Kidney tubule cell (primary cell): ENCODE results near the gene CTXND2.
"Not testable (repeated sequence)": the region's sequence is repeated elsewhere in the genome, so short reads cannot be mapped to it uniquely, and the experiment has no call there.

Experiments used
- DNase-seq: peaks from one replicate; pipeline ENCODE4 v3.0.0-alpha.2; 2018; ENCODE audit warnings: low spot score

The CTXND2 gene

DNA sequence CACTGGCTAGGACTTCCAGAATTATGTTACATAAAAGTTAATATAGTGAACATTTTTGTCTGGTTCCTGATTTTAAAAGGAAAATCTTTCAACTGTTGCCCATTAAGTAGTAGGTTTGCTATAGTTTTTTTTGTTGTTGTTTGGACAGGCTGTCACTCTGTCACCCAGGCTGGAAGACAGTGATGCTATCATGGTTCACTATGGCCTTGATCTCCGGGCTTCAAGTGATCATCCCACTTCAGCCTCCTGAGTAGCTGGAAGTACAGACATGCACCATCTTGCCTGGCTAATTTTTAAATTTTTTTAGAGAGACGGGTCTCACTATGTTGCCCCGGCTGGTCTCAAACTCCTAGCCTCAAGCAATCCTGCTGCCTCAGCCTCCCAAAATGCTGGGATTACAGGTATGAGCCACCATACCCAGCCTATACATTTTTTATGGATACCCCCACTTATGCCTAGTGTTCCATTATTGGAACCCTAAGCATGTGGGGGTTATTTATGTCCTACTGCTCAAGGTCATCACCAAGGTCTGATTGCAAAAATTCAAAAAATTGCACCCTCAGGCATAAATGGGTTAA, 6.5 kb downstream of the CTXND2 start:
- DNase-seq, result no peak

DNA sequence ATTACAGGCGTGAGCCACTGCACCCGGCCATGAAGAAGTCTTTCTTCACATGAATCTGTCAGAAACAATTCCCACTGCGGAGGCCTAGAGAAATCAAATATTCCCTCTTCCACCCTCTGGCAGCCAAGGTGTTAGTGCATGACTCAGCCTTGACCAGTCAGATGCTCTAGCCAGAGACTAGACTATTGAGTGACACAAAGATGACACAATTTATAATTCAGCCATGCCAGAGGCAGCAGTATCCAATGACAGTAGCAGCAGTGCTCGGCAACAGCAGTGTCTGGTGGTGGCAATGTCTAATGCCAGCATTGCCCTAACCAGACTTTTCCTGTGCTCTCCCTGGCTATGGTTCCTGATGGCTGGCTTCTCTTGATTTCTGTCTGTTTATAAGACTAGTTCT, 8.7 kb downstream of the CTXND2 start:
- peak; percentile 89 for DNase-seq

DNA sequence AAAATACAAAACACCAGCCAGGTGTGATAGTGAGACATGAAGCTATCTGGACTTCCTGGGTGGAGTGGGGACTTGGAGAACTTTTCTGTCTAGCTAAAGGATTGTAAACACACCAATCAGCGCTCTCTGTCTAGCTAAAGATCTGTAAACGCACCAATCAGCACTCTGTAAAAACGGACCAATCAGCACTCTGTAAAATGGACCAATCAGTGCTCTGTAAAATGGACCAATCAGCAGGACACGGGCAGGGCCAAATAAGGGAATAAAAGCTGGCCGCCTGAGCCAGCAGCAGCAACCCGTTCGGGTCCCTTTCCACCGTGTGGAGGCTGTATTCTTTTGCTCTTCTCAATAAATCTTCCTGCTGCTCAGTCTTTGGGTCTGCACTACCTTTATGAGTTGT, 12.9 kb downstream of the CTXND2 start:
- DNase-seq, result not testable (repeated sequence)

DNA sequence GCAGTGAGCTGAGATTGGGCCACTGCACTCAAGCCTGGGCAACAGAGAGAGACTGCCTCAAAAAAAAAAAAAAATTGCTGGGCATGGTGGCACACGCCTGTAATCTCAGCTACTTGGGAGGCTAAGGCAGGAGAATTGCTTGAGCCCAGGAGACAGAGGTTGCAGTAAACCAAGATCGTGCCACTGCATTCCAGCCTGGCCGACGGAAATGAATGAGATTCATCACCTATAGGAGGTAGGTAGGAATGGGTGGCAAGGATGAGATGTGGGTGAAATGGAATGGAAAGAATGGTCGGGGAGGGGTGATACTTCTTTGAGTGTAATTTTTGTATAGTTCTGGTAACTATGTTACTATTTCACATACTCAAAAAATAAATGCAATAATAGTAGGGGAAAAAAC, 15.4 kb downstream of the CTXND2 start:
- DNase-seq, result no peak

DNA sequence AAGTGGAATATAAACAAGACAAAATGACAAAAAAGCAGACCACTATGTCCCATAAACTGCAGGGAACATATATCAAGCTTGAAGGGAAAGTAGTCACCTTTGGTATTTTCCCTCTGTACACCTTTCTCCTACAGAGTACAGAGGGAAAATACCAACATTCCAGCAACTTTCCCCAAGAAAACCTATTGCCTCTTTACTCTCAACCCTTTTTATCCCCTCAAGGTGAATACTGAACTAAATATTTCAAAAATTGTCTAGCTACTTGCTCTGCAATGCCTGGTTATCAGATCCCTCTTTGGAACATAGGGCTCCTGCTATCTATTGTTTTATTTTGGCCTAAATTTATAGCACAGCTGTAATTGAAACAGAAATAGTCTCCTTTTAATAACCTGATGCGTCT, 15.8 kb downstream of the CTXND2 start:
- DNase-seq, result no peak

DNA sequence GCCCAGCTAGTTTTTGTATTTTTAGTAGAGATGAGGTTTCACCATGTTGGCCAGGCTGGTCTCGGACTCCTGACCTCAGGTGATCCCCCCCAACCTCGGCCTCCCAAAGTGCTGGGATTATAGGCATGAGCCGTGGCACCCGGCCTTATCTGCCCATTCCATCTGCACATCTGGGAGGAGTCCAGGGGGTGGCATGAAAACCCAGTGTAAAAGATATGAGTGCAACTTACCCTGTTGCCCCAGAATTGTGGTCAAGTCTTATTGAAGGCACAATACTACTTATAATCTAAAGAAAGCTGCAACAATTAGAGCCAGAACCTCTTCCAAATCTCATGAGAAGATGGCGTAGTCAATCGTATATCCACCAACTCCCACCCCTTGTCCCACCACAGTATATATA, 18.4 kb downstream of the CTXND2 start:
- DNase-seq, result no peak

DNA sequence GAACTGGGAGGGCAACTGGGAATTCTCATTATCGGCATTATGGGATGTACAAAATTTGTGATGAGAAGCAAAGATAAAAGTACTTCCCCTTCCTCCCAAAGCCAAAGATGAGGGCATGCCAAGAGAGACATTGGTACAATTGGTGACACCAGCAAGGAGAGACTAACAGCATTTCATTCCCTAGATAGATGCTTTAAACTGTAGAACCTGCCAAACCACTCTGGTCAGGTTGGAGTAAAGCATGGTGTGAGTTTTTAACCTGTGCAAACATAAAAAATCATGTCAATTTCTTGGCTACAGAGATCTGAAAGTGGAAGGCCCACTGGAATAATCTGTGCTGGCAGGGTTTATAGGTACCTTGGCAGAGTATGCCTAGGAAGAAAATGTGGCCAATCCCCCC, 19.4 kb downstream of the CTXND2 start:
- no peak for DNase-seq

DNA sequence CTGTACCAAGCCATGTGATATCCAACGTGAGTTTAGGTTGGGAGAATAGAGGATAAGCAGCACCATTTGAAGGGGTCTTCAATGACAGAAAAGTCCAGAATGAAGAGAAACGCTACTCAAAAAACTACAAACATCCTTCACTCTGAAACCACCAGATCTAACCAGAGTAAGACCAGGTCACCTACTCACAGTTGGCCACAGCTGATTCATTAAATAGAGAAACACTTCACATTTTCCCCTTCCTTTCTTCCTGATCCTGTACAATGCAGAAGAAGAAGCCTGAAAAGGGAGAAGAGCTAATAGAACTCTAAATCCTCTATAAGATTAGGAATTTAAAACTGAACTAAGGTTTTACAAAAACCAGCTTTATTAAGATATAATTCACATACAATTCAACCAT, 19.9 kb downstream of the CTXND2 start:
- no peak for DNase-seq

DNA sequence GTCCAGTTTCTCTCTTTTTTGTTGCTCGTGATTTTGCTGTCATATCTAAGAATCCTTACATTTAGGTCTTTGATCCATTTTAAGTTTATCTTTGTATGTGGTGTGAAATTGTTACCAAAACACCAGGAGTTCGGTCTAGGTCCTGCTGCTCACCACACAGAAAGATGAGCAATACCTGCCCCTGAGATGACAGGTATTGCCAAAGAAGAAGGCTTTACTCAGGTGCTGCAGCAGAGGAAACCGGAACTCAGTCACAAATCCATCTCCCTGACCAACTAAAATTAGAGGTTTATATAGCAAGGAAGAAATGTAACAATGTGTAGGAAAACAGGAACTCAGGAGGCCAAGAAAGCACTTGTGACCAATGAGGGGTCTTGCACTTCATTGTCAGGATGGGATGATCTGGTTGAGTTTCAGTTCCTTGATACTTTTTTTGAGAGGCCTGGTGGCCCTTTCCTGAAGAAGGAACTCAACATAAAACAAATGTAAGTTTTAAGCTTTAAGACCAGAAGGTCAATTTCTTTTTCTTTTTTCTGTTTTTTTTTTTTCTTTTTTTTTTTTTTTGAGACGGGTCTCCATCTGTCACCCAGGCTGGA, 22.7 kb downstream of the CTXND2 start:
- DNase-seq, result no peak

DNA sequence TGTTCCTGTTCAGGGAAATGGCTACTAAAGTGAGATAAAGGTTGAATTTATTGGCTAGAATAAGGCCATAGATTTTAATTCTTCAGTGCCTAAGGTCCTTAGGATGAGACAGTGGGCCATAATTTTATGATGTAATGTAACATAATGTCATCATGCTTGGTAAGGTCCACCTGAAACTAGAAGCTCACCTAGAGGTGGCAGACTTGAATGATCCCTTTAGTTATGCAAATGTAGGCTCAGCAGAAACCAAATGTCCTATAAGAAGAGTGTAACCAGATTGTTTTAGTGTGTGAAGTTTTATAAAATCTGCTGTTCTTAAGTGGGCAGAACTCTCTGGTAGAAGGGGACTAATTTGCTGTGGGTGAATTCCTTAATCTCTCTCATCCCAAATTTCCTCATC, 25.7 kb downstream of the CTXND2 start:
- DNase-seq, result no peak

DNA sequence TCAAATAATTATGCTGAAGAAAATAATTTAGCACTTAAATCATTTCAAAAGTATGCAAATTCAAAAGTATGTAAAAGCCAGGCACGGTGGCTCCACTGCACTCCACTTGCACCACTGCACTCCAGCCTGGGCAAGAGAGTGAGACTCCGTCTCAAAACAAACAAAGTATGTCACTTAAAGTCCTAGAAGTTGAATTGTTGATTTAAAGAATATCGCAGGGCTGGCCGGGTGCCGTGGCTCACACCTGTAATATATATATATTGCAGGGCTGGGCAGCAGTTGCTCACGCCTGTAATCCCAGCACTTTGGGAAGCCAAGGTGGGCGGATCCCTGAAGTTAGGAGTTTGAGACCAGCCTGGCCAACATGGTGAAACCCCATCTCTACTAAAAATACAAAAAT, 30.5 kb downstream of the CTXND2 start:
- no peak for DNase-seq

DNA sequence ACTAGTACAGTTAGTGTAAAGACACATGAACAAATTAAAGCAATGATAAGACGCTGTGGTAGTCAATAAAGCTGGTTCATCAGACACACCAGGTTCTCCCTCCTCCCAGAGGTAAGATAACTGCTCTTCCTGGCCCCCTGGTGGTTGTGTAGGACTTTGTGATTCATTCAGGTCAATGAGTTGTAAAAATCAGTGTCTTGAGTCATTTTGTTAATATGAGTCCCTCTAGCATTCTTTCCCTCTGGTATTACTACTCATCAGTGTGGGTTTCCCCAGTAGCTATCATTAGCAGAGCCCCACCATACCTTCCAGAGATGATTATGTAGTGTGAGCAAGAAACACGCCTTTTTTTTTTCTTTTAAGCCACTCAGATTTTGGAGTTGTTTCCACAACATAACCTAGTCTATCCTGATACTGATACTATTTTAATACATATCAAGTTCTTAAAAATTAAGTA, 35.6 kb downstream of the CTXND2 start:
- DNase-seq, result peak; percentile 95

DNA sequence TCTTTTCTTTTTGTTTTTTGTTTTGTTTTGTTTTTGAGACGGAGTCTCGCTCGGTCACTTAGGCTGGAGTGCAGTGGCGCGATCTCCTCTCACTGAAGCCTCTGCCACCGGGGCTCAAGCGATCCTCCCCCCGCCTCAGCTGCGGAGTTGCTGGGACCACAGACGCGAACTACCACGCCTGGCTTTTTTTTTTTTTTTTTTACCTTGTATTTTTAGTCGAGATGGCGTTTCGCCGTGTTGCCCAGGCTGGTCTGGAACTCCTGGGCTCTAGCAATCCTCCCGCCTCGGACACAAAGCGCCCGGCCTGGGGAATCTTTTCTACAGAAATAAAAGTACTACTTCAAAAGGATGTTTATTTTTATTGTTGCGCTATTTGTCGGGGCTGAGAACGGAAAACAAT, 38.1 kb downstream of the CTXND2 start:
- no peak for DNase-seq

DNA sequence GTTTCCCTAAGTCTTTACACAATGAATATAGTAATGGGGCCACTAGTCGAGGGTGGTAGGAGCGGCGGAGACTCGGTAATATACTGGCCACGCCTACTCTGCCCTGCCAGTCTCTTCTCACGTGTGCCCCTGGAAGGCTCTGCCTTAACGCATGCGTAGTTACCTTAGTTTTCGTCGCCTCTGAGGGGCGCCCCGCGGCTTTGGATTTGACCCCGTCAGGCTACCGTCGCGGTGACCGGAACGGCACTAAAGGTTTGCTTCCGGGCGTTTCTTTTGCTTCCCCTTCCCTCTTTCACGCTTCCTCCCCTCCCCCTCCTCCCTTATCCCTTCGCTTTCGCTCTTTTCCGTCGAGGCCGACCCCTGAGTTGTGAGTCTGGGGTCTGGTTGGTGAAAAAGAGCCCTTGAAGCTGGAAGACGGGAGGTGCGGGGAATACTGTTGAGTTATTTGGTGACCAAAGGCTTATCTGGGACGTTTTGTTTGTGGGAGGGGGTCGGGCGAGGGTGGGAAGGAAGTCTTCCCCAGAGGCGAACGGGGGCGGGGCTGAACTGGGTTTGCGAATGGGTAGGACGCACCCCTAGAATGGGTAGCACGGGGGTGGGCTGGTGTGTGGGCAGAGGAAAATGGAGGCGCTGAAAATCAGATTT, 39.3 kb downstream of the CTXND2 start, which contains the start of gene SETDB1:
TSS of gene SETDB1 (plus strand) at position 267 of the 645 bp plus-strand sequence. CDS start 1,352 bp downstream, outside the sequence.
- DNase-seq, result peak; percentile 98

DNA sequence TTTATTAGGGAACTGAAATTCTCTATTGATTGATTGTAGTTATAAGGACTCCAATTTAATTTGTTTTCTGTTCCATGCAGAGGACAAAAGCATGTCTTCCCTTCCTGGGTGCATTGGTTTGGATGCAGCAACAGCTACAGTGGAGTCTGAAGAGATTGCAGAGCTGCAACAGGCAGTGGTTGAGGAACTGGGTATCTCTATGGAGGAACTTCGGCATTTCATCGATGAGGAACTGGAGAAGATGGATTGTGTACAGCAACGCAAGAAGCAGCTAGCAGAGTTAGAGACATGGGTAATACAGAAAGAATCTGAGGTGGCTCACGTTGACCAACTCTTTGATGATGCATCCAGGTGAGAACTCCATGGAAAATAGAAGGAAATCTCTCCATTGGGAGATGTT, 40.7 kb downstream of the CTXND2 start:
- no peak for DNase-seq

DNA sequence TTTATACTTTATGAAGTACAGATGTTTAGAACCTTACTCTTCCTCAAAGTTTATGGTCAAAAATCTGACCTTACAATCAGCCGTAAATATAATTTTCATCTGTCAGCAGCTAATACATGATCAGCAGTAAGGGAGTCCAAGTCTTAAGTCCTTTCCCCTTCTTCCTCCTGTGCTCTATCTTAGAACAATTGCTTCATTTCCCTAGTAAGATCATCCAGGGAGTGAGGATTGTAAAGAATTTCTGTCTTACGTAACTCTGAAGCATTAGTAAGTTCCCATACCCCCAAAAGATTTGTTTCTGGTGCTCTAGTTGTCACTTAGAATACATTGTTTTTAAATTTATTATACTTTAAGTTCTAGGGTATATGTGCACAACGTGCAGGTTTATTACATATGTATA, 41.4 kb downstream of the CTXND2 start:
- no peak for DNase-seq

DNA sequence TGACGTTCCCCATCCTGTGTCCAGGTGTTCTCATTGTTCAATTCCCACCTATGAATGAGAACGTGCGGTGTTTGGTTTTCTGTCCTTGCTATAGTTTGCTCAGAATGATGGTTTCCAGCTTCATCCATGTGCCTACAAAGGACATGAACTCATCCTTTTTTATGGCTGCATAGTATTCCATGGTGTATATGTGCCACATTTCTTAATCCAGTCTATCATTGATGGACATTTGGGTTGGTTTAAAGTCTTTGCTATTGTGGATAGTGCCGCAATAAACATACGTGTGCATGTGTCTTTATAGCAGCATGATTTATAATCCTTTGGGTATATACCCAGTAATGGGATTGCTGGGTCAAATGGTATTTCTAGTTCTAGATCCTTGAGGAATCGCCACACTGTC, 41.8 kb downstream of the CTXND2 start:
- not testable (repeated sequence) for DNase-seq

DNA sequence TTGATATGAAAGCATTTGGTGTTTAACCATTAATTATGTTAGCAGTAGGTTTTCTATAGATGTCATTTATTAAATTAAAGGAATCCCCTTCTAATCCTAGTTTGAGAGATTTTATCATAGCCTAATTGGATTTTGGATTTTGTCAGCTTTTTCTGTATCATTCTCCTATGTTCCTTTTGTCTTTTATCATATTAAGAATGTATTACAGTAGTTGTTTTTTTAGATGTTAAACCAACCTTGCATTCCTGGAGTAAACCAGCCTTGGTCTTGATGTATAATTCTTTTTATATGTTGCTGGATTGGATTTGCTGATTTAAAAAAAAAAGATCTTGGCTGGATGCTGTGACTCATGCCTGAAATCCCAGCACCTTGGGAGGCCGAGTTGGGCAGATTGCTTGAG, 44.8 kb downstream of the CTXND2 start:
- DNase-seq, result peak; percentile 10

DNA sequence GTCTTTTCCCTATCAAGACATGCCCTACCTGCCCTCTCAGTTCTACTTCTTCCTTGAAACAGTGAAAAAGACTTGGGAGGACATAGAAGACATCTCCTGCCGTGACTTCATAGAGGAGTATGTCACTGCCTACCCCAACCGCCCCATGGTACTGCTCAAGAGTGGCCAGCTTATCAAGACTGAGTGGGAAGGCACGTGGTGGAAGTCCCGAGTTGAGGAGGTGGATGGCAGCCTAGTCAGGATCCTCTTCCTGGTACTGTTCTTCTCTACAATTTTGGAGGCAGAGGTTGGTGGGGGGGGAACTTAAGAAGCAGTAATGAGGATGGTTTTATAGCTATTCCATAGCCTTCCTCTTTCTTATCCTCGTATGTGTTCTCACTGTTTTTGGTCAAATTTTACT, 57.9 kb downstream of the CTXND2 start:
- no peak for DNase-seq

DNA sequence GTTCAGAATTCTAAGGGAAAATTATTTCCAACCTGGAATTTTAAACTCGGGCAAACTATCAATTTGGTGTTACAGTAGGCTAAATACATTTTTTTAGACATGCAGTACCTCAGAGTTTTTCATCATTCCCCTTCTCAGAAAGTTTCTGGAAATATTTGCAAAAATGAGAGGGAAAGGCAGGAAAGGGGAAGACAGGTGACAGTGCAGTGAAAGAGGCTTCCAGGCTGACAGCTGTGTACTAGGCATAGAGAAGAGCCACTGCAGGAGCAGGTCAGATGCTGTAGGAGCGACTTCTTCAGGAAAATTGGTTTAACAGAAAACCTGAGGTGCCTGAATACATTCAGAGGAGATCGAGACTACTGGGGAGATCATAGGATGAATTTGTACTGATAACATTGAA, 67.8 kb downstream of the CTXND2 start:
- no peak for DNase-seq

DNA sequence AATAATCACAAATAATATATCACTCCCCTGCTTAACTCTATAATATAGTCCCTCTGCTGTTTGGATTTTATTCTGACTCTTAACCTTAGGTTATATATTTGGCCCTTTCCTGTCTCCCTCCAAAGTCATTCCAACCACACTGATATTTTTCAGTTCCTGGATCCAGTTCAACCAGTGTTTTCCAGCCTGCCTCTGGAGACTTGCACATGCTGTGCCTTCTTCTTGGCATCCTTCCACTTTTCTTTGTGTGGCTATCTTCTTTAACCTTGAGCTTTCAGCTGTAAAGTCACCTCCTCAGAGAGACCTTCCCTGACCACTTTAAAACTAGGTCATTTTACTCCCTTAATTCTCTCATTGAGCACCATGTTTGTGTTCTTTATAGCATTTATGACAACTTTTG, 68.3 kb downstream of the CTXND2 start:
- DNase-seq, result no peak

DNA sequence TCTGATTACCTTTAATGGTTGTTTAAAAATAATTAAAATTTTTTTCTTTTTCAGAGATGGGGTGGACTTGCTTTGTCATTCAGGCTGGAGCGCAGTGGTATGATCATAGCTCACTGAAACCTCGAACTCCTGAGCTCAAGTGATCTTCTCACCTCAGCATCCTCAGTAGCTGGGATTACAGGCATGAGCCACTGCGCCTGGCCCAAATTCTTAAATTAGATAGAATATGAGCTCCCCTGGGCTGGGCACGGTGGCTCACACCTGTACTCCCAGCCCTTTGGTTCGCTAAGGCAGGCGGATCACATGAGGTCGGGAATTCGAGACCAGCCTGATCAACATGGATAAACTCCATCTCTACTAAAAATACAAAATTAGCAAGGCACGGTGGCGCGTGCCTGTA, 70.7 kb downstream of the CTXND2 start:
- no peak for DNase-seq

DNA sequence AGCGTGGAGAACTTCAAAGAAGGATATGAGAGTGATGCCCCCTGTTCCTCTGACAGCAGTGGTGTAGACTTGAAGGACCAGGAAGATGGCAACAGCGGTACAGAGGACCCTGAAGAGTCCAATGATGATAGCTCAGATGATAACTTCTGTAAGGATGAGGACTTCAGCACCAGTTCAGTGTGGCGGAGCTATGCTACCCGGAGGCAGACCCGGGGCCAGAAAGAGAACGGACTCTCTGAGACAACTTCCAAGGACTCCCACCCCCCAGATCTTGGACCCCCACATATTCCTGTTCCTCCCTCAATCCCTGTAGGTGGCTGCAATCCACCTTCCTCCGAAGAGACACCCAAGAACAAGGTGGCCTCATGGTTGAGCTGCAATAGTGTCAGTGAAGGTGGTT, 73.7 kb downstream of the CTXND2 start:
- DNase-seq, result no peak

DNA sequence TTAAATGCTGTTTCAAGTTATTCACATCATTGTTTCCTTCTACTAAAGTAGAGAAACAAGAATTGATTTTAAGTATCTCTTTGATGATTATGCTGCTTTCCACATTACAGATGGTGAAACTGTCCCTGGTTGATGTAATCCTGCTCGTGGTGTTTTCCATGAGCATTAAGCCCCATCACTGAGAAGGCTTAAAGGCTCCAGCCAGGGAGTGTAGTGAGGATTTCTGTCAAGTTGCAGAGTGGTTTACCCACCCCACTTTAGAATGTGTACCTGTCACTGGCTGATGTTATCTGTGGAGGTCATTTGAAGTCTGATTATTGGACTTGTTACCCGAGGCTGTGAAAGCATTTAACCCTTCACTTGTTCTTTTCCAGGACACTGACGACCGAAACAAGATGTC, 74.8 kb downstream of the CTXND2 start:
- no peak for DNase-seq
